Activated CD4-positive, alpha-beta memory T cell treated with anti-CD3 and anti-CD28 coated beads for 36 hours (primary cell): ENCODE results near the gene APOM. TPM values are rescaled to one million over a fixed set of nuclear protein-coding genes. Genes with fewer than 3 reads are reported as not detected.

Source experiments
- CTCF ChIA-PET: fragments of 350-600 bp; sonication (Branson Sonifier 250); formaldehyde crosslinking; loops from one replicate; lab custom pipeline; 2021; ENCODE audit warnings: antibody characterized with exemption, inconsistent platforms; lab: Charles Lee
- POLR2A ChIA-PET: fragments of 350-600 bp; sonication (Branson Sonifier 250); formaldehyde crosslinking; loops from one replicate; lab custom pipeline; 2021; ENCODE audit warnings: antibody characterized with exemption; lab: Charles Lee
- DNase-seq: peaks from one replicate; pipeline ENCODE4 v3.0.0-alpha.2; 2020
- H3K27ac Mint-ChIP-seq: one replicate; pipeline ENCODE4 v1.8.0; 2021; ENCODE audit warnings: mixed read lengths
- H3K27me3 Mint-ChIP-seq: one replicate; pipeline ENCODE4 v1.8.0; 2021; ENCODE audit warnings: mixed read lengths
- H3K36me3 Mint-ChIP-seq: one replicate; pipeline ENCODE4 v1.8.0; 2021; ENCODE audit warnings: mixed read lengths
- H3K4me1 Mint-ChIP-seq: one replicate; pipeline ENCODE4 v1.8.0; 2021; ENCODE audit warnings: low read depth, mixed read lengths
- H3K4me3 Mint-ChIP-seq: one replicate; pipeline ENCODE4 v1.8.0; 2021; ENCODE audit warnings: mild to moderate bottlenecking, mixed read lengths
- H3K9me3 Mint-ChIP-seq: one replicate; pipeline ENCODE4 v1.8.0; 2021; ENCODE audit warnings: mixed read lengths
- intact Hi-C: fragments of 100-400 bp; cut with micrococcal nuclease; formaldehyde crosslinking; loops from one replicate; pipeline ENCODE4 v1.15.1; 2023
- total RNA-seq, 2 experiments: library from RNA; stranded (reverse); gene quantifications; one replicate each; pipeline ENCODE4 v1.2.3, GENCODE V29; 2021

Gene APOM
- total RNA-seq, 2 experiments from 2014 or later = 2.9 to 3.1 TPM

GRCh38 chr6:31687321-31687720, 31.6 kb downstream of the APOM start:
- peaks cover 10% of the 10 kb centered on the region for H3K36me3 Mint-ChIP-seq
- intact Hi-C loops = no loop called here
- H3K4me1 Mint-ChIP-seq = peaks cover 5% of the 10 kb centered on the region
- H3K9me3 Mint-ChIP-seq = no peaks in the 10 kb centered on the region
- no peak for DNase-seq
- ChIA-PET CTCF (no interaction called here), POLR2A (no interaction called here)
- no peak overlapping the region for H3K4me3 Mint-ChIP-seq
- no peaks in the 10 kb centered on the region for H3K27me3 Mint-ChIP-seq
- H3K27ac Mint-ChIP-seq = no peak overlapping the region

DNA sequence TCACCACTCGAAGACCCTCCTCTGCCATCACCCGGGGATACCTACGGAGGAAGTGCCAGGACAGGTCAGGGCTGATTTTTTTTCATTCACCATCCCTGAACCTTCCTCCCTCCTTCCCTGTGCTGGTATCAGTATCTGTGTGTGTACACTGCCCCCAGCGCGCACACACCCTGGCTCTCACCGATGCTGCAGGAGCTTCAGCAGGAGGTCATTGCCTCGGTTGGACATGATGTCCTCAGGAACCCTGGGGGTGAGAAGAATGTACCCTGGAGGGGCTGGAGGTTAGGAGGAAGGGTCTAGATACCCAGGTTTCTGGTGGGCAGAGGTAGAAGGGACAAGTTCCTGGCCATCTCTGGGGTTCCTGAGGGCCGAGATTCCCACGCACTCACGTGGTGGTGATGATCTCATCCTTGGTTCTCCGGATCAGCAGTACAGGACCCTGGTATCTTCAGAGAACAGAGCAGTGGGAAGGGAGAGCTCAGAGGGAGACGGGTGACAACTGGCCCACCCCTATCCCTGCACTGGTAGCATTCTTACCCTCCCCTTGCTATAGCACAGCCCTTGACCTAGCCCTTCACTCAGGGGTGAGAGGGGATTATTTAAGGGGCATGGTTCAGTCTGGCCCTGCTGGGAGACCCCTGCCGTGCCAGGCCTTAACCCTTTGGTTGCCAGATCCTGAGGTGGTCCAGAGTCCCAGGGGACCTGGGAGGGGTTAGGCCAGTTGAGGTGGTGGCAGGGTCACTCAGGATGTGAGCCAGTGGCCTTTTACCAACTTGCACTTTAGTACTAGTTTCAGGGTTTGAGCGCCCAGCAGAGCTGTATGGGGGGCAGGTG, 32.4 kb downstream of the APOM start:
- Mint-ChIP-seq H3K27me3 (no peaks in the 10 kb centered on the region), H3K27ac (no peak overlapping the region), H3K4me1 (peaks cover 5% of the 10 kb centered on the region), H3K9me3 (no peaks in the 10 kb centered on the region), H3K4me3 (no peak overlapping the region), H3K36me3 (peaks cover 14% of the 10 kb centered on the region)
- POLR2A ChIA-PET = no interaction called here
- CTCF ChIA-PET = no interaction called here
- intact Hi-C loops = no loop called here
- DNase-seq = no peak

DNA sequence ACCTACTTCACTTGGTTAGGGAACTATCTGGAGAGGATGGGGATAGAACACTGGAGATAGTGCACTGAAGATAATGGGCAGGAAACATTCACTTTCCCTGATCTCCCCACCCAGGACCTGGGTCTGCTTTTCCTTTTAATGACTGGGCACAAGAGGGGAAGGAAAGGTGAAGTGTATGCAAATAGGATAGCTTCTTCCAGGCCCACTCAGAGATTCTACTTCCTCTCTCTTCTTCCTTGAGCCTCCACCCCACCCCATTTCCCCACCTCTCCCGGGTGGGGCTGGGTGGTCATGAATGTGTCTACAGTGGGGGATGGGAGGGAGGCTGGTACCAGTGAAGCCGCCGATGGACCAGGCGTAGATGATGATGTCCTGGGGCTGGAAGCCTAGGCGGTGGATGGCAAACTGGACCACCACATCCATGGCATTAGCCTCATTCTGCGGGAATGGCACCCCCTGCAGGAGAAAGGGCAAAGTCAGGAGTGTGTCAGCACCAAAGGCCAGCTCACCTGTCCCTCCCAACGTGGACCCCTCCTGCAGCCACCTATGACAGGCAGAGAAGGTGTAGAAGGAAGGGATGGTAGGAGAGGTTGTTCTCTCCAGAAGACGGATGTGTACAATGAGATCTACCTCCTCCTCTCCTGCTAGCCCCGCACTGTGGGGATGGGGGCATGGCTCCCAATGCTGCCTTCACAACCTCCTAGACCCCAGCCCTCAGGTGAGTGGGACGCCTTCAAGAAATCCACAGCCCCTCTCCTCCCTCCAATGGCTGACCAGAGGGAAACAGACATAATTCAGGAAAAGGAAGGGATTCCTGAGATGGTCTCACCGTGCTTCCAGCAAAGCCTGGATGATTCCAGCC, 33.8 kb downstream of the APOM start:
- Mint-ChIP-seq H3K27me3 (no peaks in the 10 kb centered on the region), H3K4me1 (peaks cover 5% of the 10 kb centered on the region), H3K36me3 (peaks cover 20% of the 10 kb centered on the region), H3K27ac (peak overlapping the region; percentile 47), H3K4me3 (no peak overlapping the region), H3K9me3 (no peaks in the 10 kb centered on the region)
- no peak for DNase-seq
- CTCF ChIA-PET = interaction anchor here (0.5 to 1.6 kb wide), 9 partner anchors 8 to 143 kb away, joined by 3 to 5 read pairs (median 3); partner anchors contain the start of genes ATP6V1G2, GPANK1, LY6G5C and LY6G6D
- intact Hi-C loops = no loop called here
- POLR2A ChIA-PET = no interaction called here

DNA sequence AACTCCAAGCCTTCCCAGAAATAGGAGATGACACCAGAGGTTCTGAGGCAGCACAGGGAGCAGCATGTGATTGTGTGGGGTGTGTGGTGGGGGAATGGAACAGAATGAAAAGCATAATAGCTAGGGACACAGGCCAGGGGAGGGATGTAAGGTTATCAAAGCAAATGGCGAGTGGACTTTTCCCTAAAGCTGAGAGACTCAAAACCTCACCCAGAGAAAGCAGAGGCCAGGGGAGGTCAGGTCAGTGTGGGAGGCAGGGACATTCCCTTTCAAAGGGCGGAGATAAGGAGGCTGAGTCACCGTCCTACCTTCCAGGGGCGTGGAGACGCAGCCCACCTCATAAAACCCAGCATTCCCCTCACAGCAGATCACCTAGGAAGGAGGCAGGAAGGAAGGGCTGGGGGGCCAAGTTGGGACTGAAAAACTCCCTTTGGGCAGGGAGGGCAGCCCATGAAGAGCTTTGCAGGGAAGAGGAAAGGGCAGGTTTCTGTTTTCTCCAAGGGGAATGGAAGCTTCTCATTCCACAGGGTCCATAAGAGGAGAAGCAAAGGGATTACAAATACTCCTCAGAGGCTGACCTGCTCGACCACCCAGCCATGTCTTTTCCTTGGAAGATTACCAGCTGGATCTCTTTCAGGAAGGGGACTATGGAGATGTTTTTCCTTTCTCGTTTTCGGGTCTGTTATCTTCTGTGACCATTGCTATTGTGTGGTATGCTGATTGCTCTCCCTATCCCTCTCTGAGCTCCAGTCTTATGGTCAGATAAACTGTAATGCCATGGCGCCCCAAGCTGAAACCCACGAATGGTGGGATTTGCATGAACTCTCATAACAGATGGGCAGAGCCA, 34.8 kb downstream of the APOM start:
- Mint-ChIP-seq H3K27ac (peak overlapping the region; percentile 47), H3K36me3 (peaks cover 20% of the 10 kb centered on the region), H3K27me3 (no peaks in the 10 kb centered on the region), H3K9me3 (no peaks in the 10 kb centered on the region), H3K4me1 (peaks cover 5% of the 10 kb centered on the region), H3K4me3 (no peak overlapping the region)
- ChIA-PET CTCF (interaction anchor here (0.5 to 1.7 kb wide), 10 partner anchors 9 to 199 kb away, joined by 3 to 9 read pairs (median 4); partner anchors contain the start of genes ATP6V1G2, GPANK1, LY6G5C and LY6G6D), POLR2A (interaction anchor here (0.6 kb wide), 1 partner anchor 93 kb away, joined by 3 read pairs; no protein-coding TSS in a partner anchor)
- intact Hi-C loops = no loop called here
- DNase-seq = no peak

DNA sequence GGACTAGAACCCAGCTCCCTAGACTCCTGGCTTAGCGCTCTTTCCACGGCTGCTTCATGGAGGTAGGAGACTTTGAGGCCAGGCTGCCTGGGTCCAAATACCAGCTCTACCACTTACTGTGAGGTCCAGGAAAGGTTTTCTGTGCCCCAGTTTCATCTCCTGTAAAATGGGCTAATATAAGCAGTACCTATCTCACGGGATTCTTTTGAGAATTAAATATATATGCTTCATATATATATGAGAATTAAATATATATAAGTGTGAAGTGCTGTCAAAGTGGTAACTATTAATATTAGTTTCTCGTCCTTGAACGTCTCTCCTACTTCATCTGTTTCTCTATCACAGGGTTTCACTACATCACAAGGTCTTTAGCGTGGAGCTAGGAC, 35.4 kb downstream of the APOM start:
- ChIA-PET CTCF (interaction anchor here (0.9 to 1.7 kb wide), 4 partner anchors 24 to 198 kb away, joined by 3 to 9 read pairs (median 4); partner anchors contain the start of gene LY6G6D), POLR2A (no interaction called here)
- Mint-ChIP-seq H3K4me1 (peaks cover 5% of the 10 kb centered on the region), H3K27ac (no peak overlapping the region), H3K27me3 (no peaks in the 10 kb centered on the region), H3K4me3 (no peak overlapping the region), H3K36me3 (peaks cover 19% of the 10 kb centered on the region), H3K9me3 (no peaks in the 10 kb centered on the region)
- DNase-seq = no peak
- intact Hi-C loops = no loop called here

DNA sequence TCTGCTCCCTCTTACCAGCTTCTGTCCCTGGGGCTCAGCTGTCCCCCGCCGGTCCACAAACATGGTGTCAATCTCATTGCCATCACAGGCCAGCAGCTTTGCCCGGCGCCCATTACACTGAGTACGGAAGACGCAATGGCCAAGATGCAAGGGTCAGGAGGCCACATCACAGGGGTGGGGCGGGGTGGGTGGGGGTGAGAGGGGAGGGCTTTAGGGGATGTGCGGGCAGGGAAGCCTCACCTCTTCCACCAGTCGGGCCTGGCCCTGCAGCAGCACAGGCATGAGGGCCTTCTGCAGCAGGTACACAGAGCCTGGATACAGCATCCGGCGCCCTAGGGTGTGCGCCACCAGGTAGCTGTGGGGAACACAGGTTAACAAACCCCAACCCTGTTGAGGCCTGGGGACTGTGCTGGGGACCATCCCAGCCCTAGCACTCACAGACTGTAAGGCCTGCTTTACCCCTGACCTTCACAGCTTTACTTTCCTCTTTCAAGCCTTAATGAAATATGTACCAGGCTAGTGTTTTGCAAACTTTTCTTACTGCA, 35.9 kb downstream of the APOM start:
- Mint-ChIP-seq H3K36me3 (peaks cover 18% of the 10 kb centered on the region), H3K27ac (no peak overlapping the region), H3K27me3 (no peaks in the 10 kb centered on the region), H3K4me1 (peaks cover 5% of the 10 kb centered on the region), H3K4me3 (no peak overlapping the region), H3K9me3 (no peaks in the 10 kb centered on the region)
- intact Hi-C loops = no loop called here
- ChIA-PET POLR2A (no interaction called here), CTCF (interaction anchor here (0.6 to 2.6 kb wide), 5 partner anchors 23 to 197 kb away, joined by 3 to 11 read pairs (median 4); partner anchors contain the start of gene LY6G6D)
- no peak for DNase-seq

GRCh38 chr6:31692353-31692752, 36.7 kb downstream of the APOM start:
- Mint-ChIP-seq H3K27me3 (no peaks in the 10 kb centered on the region), H3K9me3 (no peaks in the 10 kb centered on the region), H3K4me1 (peaks cover 7% of the 10 kb centered on the region), H3K27ac (no peak overlapping the region), H3K4me3 (no peak overlapping the region), H3K36me3 (peaks cover 18% of the 10 kb centered on the region)
- POLR2A ChIA-PET = no interaction called here
- intact Hi-C loops = no loop called here
- CTCF ChIA-PET = interaction anchor here (0.6 to 2.6 kb wide), 3 partner anchors 8 to 77 kb away, joined by 3 to 11 read pairs (median 4); no protein-coding TSS in a partner anchor
- DNase-seq = no peak

GRCh38 chr6:31692886-31693285, 37.2 kb downstream of the APOM start:
- Mint-ChIP-seq H3K36me3 (peaks cover 19% of the 10 kb centered on the region), H3K9me3 (no peaks in the 10 kb centered on the region), H3K27me3 (no peaks in the 10 kb centered on the region), H3K27ac (no peak overlapping the region), H3K4me1 (peaks cover 12% of the 10 kb centered on the region), H3K4me3 (no peak overlapping the region)
- intact Hi-C loops = no loop called here
- ChIA-PET CTCF (interaction anchor here (0.7 to 2.6 kb wide), 2 partner anchors 9 to 77 kb away, joined by 3 to 11 read pairs; no protein-coding TSS in a partner anchor), POLR2A (no interaction called here)
- no peak for DNase-seq

GRCh38 chr6:31693535-31693934, 37.8 kb downstream of the APOM start:
- POLR2A ChIA-PET = interaction anchor here (1.5 kb wide), 1 partner anchor 9 kb away, joined by 8 read pairs; no protein-coding TSS in a partner anchor
- Mint-ChIP-seq H3K27me3 (no peaks in the 10 kb centered on the region), H3K4me1 (peaks cover 15% of the 10 kb centered on the region), H3K36me3 (peaks cover 19% of the 10 kb centered on the region), H3K9me3 (no peaks in the 10 kb centered on the region), H3K4me3 (no peak overlapping the region), H3K27ac (no peak overlapping the region)
- DNase-seq = no peak
- intact Hi-C loops = no loop called here
- CTCF ChIA-PET = interaction anchor here (2.6 kb wide), 1 partner anchor 76 kb away, joined by 11 read pairs; no protein-coding TSS in a partner anchor

GRCh38 chr6:31697555-31697954, 41.9 kb downstream of the APOM start:
- H3K9me3 Mint-ChIP-seq = no peaks in the 10 kb centered on the region
- no peak overlapping the region for H3K4me3 Mint-ChIP-seq
- ChIA-PET POLR2A (no interaction called here), CTCF (interaction anchor here (0.7 kb wide), 1 partner anchor 72 kb away, joined by 4 read pairs; no protein-coding TSS in a partner anchor)
- peaks cover 23% of the 10 kb centered on the region for H3K4me1 Mint-ChIP-seq
- H3K36me3 Mint-ChIP-seq = peaks cover 19% of the 10 kb centered on the region
- no peaks in the 10 kb centered on the region for H3K27me3 Mint-ChIP-seq
- DNase-seq = peak; percentile 45
- intact Hi-C loops = no loop called here
- H3K27ac Mint-ChIP-seq = peak overlapping the region; percentile 75
